ENCODE results near the gene RHEBL1.
"Not testable (repeated sequence)": the region's sequence is repeated elsewhere in the genome, so short reads cannot be mapped to it uniquely, and the experiment has no call there.

RHEBL1 gene

DNA sequence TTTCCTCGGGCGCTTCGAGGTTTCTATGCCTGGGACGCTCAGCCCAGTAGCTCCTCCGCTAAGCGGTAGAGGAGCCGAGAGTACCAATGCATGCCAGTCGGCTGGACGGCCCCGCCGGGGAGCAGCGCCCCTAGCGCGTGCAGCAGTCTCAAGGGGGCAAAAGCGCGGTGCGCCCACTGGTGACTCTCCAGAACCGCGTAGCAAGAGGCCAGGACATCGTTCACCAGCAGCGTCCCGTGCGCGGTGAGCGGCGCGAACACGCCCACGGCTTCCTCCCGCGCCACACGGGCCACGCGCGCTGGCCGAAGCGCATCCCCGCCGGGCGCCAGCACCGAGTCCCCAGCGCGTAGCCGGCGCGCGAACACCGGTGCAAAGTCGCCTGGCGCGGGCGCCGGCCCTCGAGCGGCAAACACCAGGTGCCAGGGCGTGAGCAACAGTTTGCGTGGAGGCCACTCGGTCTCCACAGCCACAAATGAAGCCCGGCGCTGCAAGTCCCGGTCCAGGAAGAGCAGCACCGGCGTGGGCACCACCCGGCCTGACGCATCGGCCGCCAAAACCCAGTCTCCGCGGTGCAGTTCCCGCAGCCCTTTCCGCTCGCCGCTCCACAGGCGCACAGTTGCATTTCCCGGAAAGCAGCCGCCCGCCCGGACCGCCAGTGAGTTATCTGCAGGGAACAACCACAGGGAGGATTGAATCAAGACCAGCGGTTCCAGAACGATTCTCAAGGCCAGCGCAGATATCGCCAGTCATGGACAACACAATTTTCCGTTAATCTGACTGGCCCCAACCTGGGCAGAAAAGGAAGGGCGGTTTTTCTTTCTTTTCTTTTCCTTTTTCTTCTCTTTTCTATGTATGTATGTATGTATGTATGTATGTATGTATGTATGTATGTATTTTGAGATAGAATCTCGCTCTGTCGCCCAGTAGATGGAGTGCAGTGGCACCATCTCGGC lies 20.3 kb upstream of the RHEBL1 start:
- DNase-seq = peak; percentile 38

DNA sequence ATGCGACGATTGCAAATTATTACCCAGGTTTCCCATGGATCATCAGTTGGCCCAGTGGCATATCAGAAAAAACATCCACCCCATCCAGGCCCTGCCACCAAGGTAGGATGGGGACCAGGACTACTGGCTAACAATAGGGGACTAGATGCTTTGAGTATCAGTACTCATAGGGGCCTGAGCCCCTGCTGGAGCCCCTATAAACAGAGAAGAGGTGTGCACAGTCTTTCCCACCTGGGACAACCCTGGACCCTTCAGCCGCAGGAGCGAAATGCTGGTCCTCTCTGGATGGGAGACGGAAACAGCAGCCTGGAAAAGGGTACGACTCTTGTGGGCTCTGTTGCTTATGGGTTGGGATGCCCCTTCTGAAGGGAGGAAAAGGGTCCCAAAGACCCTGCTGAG lies 19.2 kb upstream of the RHEBL1 start:
- DNase-seq = no peak

DNA sequence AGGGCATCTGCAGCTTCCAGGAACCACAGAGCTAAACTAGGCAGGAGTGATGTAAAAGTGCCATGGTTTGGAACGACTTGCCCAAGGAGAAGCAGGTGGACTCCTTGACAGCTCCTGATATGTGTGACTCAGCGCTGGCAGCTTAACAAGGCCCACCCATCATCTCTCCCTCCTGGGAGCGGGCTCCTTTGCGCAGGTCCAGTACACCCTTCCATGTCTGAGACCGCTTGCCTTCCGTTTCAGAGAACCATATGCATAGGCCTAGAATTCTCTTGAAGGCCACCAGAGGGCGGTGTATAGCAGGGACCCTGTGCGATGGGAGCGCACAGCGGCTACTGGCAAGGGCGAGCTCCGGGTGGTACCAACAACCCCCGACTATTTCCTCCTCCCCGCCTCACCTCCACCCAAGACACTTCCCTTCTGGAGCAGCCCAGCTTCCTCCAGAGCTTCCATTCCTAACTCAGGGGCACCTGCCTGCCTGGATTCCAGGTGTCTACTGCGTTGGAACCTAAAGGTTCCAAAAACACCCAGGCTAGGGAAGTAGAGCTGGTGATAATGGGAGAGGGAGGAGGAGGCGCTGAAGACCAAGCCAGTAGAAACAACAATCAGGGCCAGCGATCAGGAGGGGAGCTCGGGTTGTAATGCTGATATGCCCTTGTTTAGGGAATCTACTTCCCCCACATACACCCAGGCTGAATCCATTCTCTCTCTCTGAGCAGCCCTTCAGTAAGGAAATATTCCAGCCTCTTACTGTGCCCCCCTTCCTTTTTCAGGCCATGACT lies 18.6 kb upstream of the RHEBL1 start:
- peak; percentile 82 for DNase-seq

DNA sequence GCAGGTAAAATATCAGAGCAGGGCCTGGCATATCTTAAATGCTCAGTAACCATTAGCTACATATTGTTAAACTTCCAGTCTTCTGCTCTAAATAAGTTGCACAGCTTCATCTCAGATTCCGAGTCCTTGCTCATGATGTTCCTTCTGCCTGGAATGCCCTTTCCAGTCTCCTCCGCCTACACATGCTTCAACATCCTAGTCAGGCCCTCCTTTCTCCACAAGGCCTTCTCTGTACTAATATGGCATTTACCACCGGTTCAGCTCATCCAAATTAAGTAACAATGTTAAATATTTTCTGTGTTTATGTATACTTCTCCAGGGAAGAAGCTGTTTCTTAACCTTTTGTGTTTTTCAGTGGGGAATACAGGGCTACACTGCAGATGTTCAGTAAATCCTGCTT lies 16.3 kb upstream of the RHEBL1 start:
- no peak for DNase-seq

DNA sequence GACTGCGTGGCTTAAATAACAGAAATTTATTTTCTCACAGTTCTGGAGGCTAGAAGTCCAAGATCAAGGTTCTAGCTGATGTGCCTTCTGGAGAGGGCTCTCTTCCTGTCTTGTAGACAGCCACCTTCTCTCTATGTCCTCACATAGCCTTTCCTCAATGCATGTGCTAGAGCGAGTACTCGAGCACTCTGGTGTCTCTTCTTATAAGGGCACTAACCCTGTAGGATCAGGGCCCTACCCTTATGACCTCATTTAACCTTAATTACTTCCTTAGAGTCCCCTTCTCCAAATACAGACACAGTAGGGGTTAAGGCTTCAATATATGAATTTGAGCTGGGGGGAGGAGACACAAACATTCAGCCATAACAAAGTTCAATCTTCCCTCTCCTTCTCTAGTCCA lies 14.7 kb upstream of the RHEBL1 start:
- DNase-seq = no peak

DNA sequence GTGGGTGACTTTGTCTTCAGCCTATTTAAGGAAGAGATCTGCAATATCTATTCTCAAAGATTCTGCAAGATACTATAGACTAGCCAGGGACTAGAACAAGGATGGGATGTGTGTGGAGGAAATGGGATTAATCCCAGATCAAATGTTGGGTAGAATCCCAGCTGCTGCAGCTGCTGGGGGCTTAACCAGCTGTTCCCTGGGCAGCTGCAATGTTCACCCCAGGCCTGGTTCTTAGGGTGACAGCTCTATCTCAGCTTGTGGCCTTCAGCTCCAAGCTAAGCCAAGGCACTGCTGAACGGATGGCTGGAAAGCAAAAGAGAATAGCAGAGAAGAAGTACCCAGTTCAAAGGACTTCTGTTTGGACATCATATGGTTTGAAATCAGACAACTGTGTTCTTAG lies 10.0 kb upstream of the RHEBL1 start:
- DNase-seq = no peak

DNA sequence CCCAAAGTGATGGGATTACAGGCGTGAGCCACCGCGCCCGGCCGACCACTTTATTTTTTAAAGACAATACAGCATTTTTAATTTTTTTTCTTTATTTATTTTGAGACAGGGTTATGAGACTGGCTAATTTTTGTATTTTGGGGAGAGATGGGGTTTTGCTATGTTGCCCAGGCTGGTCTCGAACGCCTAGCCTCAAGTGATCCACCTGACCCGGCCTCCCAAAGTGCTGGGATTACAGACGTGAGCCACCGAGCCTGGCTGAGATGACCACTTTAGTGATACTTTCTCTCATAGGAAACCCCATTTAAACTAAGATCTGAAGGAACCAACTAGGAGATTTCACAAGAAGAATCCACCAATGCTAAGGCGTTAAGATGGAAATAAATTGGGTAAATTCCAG lies 1.2 kb upstream of the RHEBL1 start:
- no peak for DNase-seq

DNA sequence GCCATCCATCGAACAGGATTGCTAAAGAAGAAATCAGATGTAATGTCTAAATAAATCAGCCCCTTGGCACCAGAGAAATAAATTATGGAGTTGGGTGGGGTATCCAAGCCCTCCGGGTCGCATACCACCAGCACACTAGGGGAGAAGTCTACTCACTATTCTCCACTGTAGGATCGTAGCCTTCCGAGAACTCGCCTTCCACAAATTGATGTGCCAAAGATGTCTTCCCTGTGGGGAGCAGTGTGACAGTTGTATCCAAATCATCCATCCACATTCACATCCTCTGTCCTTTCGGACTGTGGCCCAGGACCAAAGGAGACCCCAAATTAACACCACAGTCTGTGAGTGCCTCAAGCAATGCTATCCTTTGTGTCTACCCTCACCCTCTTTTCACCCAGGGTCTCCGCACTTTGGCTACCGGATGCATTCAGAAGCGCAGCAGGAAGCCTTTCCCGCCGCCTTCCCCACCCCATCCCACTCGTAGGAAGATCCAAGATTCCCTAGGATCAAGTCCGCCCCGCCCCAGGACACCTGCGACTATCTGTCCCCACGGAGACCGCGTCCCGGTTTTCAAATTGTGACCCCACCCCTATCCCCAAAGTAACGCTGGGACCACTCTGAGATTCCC lies 786 bp downstream of the RHEBL1 start:
- DNase-seq = no peak

DNA sequence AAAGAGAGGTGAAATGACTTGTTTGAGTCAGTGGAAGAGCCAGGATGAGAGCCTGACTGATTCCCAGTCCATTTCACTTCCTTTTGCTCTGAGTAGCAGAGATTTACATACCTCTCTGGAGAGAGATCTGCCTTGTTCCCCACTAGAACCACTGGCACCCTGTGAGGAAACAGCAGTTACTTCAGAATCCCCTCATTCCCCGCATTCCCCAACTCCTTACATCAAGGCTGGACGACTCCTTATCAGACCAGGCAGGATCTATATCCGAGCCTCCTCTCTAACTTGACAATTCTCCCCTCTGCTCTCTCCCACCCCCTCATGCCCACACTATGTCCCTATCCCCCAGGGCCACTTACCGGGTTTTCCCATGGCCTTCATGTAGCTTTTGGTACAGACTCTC lies 3.7 kb downstream of the RHEBL1 start:
- DNase-seq = no peak

DNA sequence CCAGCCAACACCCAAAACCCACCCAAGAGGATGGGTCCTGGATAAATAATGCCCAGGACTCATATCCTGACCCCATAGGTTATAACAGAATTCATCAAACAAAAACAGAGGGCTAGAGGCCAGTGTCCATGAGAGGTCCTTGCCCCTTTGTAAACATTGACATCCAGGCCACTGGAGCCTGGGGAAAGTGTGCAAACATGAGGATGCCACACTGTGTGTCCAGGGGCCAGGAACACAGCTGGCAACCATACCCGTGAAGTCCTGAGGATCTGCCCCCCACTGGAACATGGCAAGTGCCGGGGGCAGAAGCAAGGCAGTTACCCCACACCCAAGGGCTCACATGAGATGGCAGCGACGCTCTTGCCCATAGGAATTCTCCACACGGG lies 5.0 kb downstream of the RHEBL1 start:
- DNase-seq = no peak

DNA sequence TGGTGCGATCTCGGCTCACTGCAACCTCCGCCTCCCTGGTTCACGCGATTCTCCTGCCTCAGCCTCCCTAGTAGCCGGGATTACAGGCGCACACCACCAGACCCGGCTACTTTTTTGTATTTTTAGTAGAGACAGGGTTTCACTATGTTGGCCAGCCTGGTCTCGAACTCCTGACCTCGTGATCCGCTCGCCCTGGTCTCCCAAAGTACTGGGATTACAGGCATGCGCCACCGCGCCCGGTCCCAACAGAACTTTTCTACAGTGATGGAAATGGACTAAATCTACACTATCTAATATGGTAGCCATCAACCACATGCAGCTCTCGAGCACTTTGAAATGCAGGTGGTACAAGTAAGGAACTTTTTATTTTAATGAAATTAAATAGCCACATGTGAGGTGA lies 7.9 kb downstream of the RHEBL1 start:
- not testable (repeated sequence) for DNase-seq

DNA sequence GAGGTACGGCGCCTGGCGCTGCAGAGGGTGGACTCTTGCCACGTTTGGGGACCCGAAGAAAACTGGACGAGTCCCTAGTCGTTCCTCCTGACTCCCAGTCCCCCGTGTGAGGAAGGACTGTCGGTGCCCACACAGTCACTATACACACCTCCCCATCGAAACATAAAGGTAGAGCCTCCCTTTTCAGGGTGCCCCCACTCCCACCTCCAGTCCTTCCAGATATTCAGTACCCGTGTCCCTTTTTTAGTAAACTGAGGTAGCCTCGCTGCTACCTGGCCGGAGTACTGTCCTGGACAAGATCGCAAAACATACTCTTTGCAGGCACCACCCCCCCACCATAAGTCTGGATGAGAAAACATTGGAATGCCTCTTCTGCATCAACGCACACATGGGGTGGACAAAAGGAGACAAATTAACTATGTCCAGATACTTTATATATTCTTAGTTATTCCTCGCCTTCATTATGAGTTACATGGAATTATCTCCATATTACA lies 8.6 kb downstream of the RHEBL1 start:
- DNase-seq = no peak

DNA sequence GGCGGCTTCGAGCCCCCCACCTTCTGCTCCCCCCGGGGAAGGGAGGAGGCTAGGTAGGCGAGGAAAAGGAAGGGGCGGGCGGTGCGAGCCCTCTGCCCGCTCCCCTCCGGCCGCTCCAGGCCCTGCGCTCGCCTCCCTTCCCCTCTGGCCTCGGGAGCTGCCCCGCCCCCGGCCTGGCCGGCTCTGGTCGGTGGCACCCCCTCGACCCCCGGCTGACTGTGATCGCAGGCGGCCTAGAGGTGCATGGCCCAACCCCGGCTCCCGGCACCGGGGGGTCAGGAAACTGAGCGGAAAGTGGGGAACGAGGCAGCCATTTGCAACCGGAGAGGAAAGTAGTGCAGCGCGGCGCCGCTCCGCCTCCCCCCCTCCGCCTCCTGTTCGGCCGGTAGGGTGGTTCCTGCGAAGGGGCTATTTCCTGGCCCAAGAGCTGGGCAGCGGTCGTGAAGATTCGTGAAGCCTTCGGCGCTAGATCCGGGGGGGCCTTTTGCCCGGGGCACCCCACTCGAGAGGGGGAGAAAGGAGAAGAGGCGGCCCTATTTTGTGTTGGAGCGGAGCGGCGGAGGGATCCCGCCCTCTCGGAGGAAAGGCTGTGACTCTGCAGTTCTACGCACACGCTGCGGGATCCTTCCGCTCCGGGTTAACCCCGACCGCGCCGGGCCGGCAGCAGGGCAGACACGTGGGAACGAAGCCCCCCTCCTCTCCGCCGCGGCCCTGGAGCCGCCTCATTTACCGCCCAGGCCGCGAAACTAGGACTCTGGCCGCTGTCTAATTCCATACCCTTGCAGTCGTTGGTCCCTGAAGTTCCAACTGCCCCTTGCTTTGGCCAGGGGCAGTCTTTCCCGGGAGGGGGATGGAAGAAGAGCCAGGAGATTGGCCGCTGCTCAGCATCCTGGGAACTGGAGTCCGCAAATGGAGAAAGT lies 9.3 kb downstream of the RHEBL1 start, which contains the start of gene KMT2D:
Gene KMT2D, minus strand, starts transcription at position 558 of the 920 bp plus-strand sequence. CDS start 5,470 bp downstream, outside the sequence.
- peak; percentile 91 for DNase-seq

DNA sequence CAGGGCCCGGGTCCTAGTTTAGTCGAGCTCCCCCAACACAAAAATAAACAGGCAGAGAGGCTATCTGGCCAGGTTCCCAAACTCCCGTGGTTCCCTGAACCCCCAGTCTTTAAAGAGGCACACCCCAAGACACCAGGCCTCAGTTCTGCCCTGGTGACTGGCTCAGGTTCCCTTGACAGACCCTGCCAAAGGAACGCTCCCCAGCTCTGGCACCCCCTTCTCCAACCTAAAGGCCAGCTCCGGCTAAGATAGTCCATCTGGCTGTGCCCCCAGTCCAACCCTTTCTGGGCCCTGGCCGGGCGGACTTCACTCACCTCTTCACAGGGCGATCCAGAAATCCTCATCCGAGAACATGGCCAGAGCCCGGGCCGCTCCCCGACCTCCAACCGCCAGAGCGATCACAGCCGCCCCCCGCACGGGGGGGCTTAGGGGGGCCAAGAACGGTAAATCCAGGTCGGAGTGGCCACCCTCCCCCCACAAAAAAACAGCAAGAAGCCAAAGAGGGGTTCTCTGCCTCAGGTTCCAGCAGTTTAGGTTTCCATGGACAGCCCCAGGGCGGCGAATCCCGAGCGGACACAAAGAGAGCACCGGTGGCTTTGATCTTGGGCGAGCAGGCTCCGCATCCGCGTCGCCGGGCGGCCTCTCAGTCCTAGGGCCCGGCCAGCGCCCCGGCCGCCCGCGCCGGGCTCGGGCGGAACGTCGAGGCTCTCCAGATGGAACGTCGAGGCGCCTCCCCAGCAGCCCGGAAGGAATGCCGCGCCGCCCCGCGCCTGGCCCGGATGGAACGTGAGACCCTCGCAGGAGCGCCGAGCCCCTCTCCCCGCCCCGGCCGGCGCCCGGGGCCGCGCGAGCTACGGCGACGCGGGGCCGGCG lies 10.2 kb downstream of the RHEBL1 start:
- no peak for DNase-seq

DNA sequence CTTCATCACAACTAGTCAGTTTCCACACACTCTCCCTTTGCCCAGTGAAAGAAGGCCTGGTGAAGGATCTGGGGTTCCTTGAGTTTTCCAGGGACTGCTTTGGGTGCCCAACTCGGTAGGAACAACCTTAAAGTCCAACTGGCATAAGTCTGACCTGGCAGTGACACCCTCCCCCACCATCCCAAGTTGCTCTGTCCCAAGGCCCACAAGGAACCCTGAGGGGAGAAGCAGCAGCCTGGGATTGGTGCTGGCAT lies 10.8 kb downstream of the RHEBL1 start:
- no peak for DNase-seq

DNA sequence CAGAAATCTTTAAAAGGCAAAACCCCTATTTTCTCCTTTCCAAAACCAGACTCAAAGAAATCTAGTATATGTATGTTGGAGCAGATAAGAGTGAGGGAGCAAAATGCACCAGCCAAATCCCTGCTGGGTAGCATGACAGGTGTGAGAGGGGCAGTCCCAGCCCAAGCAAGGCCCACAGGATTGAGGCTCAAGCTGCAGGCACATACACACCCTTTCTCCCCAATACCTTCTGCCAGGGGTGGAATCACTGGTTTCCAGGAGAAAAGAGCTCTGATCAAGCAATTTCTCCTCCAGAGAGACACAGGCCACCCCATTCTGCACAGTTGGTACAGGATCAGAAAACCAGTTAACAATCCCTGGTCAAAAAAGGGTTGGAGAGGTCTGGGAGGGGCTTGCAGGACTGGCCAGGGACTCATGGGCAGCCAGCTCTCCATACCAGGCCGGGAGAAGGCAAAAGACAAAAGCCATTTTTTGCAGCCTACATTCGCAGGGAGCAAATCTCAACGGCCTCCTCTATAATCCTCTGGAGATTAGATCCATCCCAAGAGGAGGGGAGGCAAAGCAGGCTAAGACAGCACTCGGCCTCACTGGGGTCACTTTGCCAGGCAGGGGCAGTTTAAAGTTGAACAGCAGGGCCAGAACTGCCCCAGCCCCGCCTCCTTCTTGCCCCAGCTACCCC lies 11.3 kb downstream of the RHEBL1 start:
- no peak for DNase-seq

DNA sequence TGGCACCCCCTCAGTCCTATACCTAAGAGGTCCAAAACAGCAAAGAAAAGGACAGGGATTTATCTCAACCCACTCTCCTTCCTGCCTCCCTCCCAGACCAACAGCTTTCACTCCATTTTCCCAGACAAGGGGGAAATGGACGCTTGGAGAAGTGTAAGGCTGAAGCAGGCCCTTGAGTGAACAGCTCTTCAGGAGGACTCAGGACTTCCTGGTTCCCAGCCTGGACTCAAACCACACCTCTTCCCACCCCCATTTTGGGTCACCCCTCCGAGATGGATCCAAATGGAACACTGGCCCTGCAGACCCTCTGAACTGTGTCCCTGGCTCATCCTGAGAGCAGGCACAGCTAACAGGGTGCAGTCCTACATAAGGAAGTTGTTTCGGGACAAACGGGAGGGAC lies 11.9 kb downstream of the RHEBL1 start:
- no peak for DNase-seq

DNA sequence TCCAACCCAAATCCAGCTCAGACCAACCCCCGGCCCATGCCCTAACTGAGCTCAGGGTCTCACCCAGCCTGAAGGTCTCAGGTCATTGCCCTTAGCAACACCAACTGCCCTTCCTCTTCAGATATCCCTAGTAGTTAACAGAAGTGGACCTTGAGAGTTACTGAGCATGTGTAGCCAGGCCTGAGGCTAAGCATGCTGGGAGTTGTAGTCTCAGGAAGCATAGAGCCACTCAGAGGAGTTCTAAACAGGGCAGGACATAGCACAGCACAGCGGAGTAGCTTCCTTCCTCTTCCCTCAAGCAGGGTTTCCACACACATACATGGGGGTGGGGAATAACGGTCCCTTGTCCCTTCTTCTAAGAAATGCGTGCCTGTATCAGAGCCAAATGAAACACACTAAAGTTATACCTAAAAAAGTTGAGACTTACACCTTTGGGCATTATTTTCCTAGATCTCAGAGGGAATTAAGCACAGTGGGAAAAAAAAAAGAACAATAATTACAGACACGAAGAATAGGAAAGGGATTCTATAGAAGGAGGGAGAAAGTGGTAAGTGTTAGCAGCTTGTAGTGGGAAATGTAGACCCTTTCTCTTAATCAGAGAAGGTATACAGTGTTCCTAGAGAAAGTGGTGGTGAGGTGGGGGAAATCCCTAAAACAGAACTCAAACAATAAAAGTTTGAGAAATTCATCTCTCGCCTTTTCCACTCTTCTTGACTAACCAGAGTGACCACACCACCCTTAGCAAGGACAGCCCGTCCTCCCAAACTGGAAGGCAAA lies 13.6 kb downstream of the RHEBL1 start:
- peak; percentile 75 for DNase-seq

DNA sequence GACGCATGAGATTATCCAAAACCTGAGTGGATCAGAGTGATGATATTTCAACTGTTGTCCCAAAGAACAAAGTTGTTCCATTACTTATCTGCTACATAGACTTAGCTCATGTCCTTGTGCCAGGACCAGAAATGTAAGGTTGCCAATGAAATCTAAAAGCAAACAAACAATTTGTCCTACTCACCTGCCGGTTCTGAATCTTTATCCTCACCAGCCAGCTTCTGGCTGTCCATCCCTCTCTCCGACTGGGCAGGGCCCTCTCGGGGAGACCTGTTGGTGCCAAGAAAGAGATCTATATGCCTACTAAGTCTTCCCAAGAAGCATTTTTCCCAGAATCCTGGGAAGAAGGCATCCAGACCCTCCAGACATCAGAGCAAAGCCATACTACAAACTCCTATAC lies 14.7 kb downstream of the RHEBL1 start:
- DNase-seq = no peak

DNA sequence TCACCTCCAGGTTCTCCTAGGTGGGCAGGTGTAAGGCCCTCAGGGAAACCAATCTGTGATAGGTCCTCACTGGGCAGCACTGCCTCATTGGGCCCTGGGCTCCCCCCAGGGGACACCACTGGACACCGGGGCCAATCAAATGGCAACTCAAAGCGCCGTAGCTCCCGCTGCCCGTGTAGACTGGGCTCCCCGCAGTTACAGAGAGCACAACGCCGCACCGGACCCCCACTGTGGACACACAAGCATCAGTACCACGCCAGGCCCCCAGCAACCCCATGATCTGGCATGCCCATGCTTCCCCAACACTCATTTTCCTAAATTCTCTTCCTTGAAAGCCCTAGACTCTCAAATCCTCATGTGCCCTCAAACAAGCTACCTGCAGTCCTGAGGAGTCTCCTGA lies 15.3 kb downstream of the RHEBL1 start:
- no peak for DNase-seq
